A549 (cell line): ENCODE data around the gene ZNF800.

Source experiments
- BHLHE40 ChIP-seq: IDR thresholded peaks from 2 replicates; pipeline ENCODE4 v1.6.1; 2012; ENCODE audit warnings: low read depth, low read length, inconsistent platforms
- CHD2 ChIP-seq: fragments of 150-350 bp; IDR thresholded peaks from 2 replicates; pipeline ENCODE4 v1.6.1; 2014; ENCODE audit warnings: low read length; ENCODE audit not compliant: partially characterized antibody
- CHD4 ChIP-seq: fragments of 200-600 bp; sonication (generic); IDR thresholded peaks from 2 replicates; pipeline ENCODE4 v1.6.1; 2016; ENCODE audit warnings: antibody characterized with exemption, mild to moderate bottlenecking, borderline replicate concordance
- ESRRA ChIP-seq: fragments of 150-350 bp; IDR thresholded peaks from 2 replicates; pipeline ENCODE4 v1.6.1; 2014; ENCODE audit warnings: mild to moderate bottlenecking, low read length, borderline replicate concordance
- FOSB ChIP-seq: fragments of 250-450 bp; sonication (Bioruptor Pico); IDR thresholded peaks from 2 replicates; pipeline ENCODE4 v1.5.0; 2020; ENCODE audit warnings: mild to moderate bottlenecking, moderate library complexity
- KDM1A ChIP-seq: fragments of 200-600 bp; sonication (generic); IDR thresholded peaks from 2 replicates; pipeline ENCODE4 v1.6.1; 2016; ENCODE audit warnings: low read depth, mild to moderate bottlenecking
- PHF8 ChIP-seq: fragments of 200-600 bp; sonication (generic); IDR thresholded peaks from 2 replicates; pipeline ENCODE4 v1.6.1; 2016; ENCODE audit warnings: low read depth, mild to moderate bottlenecking, antibody characterized with exemption, moderate library complexity, borderline replicate concordance
- POLR2A ChIP-seq: IDR thresholded peaks from 2 replicates; pipeline ENCODE4 v1.6.1; 2012; ENCODE audit warnings: mild to moderate bottlenecking, low read length
- POLR2AphosphoS2 ChIP-seq: conservative IDR thresholded peaks from 2 replicates; pipeline ENCODE4 v1.6.1; 2012; ENCODE audit warnings: low read length, improper control_type of control experiment, inconsistent platforms
- RAD21 ChIP-seq, 2 experiments: fragments of >200 bp in 1 of 2; sonication (Bioruptor Twin) in 1 of 2; formaldehyde crosslinking in 1 of 2; IDR thresholded peaks in 1 of 2; conservative IDR thresholded peaks in 1 of 2; 2 replicates in 1 of 2; 3 replicates in 1 of 2; pipeline ENCODE4 v1.6.1; 2012 to 2018; ENCODE audit warnings: inconsistent platforms in 1 of 2
- TF ChIP-seq, protein P1 (sequence below): fragments of >200 bp; sonication (Bioruptor Twin); formaldehyde crosslinking; IDR thresholded peaks from 3 replicates; pipeline ENCODE4 v1.5.1; 2016
- TF ChIP-seq, protein P2 (sequence below): IDR thresholded peaks from 2 replicates; pipeline ENCODE4 v1.6.1; 2012
- TF ChIP-seq, protein P3 (sequence below): fragments of >200 bp; sonication (Bioruptor Twin); formaldehyde crosslinking; IDR thresholded peaks from 3 replicates; pipeline ENCODE4 v1.6.1; 2016
- TF ChIP-seq, protein P4 (sequence below): fragments of 200-600 bp; sonication (generic); IDR thresholded peaks from 2 replicates; pipeline ENCODE4 v1.6.1; 2016; ENCODE audit warnings: antibody characterized with exemption, mild to moderate bottlenecking, moderate library complexity

DNA sequence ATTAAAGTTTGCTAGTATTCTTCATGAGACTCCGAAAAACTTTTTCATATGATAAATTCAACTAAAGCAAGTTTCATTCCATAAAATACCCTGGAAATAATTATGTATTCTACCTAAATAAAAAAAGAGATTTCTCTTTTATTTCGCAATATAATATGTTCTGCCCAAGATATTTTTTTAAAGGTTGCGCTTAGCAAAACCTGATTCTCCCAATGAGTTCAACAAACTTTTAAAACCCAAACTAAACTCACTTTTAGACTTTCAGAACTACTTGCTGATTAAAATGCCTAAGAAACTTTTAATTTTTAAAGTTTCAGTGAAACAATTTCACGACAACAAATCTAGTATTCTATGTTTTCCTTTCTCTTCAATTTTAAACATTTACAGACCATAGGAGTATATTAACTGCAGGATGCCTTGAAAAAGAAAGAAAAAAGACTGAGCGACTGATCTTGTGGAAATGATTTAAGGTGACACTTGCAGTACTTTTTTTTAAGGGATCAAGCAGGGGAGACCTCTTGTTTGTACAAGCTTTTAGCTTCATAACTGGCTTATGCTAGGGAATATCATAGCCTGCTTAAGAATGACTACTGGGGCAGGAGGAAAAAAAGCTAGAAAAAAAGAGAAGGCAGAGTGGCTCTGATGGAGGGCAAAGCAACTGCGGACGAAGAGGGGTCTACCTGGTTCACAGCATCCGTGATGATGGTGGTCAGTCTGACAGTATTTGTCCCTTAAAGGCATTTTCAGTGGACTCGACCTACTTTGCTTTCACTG, 1.5 kb downstream of the ZNF800 start:
- TF ChIP-seq RAD21 (conservative IDR thresholded peaks at IDR 0.05 in 1 of 2, IDR thresholded peaks at IDR 0.05 in 1 of 2) (no peak), POLR2AphosphoS2 (no peak), FOSB (CRISPR knock-in tag) (no peak), CHD4 (no peak), POLR2A (no peak), BHLHE40 (no peak), CHD2 (no peak), ESRRA (no peak), KDM1A (no peak), PHF8 (no peak)
- TF ChIP-seq, protein P1, sequence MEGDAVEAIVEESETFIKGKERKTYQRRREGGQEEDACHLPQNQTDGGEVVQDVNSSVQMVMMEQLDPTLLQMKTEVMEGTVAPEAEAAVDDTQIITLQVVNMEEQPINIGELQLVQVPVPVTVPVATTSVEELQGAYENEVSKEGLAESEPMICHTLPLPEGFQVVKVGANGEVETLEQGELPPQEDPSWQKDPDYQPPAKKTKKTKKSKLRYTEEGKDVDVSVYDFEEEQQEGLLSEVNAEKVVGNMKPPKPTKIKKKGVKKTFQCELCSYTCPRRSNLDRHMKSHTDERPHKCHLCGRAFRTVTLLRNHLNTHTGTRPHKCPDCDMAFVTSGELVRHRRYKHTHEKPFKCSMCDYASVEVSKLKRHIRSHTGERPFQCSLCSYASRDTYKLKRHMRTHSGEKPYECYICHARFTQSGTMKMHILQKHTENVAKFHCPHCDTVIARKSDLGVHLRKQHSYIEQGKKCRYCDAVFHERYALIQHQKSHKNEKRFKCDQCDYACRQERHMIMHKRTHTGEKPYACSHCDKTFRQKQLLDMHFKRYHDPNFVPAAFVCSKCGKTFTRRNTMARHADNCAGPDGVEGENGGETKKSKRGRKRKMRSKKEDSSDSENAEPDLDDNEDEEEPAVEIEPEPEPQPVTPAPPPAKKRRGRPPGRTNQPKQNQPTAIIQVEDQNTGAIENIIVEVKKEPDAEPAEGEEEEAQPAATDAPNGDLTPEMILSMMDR, result no peak
- TF ChIP-seq, protein P2, sequence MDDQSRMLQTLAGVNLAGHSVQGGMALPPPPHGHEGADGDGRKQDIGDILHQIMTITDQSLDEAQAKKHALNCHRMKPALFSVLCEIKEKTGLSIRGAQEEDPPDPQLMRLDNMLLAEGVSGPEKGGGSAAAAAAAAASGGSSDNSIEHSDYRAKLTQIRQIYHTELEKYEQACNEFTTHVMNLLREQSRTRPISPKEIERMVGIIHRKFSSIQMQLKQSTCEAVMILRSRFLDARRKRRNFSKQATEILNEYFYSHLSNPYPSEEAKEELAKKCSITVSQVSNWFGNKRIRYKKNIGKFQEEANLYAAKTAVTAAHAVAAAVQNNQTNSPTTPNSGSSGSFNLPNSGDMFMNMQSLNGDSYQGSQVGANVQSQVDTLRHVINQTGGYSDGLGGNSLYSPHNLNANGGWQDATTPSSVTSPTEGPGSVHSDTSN, result no peak
- TF ChIP-seq, protein P3, sequence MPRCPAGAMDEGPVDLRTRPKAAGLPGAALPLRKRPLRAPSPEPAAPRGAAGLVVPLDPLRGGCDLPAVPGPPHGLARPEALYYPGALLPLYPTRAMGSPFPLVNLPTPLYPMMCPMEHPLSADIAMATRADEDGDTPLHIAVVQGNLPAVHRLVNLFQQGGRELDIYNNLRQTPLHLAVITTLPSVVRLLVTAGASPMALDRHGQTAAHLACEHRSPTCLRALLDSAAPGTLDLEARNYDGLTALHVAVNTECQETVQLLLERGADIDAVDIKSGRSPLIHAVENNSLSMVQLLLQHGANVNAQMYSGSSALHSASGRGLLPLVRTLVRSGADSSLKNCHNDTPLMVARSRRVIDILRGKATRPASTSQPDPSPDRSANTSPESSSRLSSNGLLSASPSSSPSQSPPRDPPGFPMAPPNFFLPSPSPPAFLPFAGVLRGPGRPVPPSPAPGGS, result no peak
- TF ChIP-seq, protein P4, sequence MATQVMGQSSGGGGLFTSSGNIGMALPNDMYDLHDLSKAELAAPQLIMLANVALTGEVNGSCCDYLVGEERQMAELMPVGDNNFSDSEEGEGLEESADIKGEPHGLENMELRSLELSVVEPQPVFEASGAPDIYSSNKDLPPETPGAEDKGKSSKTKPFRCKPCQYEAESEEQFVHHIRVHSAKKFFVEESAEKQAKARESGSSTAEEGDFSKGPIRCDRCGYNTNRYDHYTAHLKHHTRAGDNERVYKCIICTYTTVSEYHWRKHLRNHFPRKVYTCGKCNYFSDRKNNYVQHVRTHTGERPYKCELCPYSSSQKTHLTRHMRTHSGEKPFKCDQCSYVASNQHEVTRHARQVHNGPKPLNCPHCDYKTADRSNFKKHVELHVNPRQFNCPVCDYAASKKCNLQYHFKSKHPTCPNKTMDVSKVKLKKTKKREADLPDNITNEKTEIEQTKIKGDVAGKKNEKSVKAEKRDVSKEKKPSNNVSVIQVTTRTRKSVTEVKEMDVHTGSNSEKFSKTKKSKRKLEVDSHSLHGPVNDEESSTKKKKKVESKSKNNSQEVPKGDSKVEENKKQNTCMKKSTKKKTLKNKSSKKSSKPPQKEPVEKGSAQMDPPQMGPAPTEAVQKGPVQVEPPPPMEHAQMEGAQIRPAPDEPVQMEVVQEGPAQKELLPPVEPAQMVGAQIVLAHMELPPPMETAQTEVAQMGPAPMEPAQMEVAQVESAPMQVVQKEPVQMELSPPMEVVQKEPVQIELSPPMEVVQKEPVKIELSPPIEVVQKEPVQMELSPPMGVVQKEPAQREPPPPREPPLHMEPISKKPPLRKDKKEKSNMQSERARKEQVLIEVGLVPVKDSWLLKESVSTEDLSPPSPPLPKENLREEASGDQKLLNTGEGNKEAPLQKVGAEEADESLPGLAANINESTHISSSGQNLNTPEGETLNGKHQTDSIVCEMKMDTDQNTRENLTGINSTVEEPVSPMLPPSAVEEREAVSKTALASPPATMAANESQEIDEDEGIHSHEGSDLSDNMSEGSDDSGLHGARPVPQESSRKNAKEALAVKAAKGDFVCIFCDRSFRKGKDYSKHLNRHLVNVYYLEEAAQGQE, result no peak
